IMR-90 (cell line): Measurements from ENCODE around the gene CERS6.

ENCODE experiments used
- CTCF ChIP-seq: conservative IDR thresholded peaks from 2 replicates; pipeline ENCODE4 v1.5.1; 2012; ENCODE audit warnings: mild to moderate bottlenecking, low read depth, low read length, improper control_type of control experiment
- POLR2A ChIP-seq: IDR thresholded peaks from 2 replicates; pipeline ENCODE4 v1.6.1; 2012; ENCODE audit warnings: mild to moderate bottlenecking, low read depth, low read length
- RAD21 ChIP-seq: IDR thresholded peaks from 2 replicates; pipeline ENCODE4 v1.6.1; 2012; ENCODE audit warnings: low read length, improper control_type of control experiment
- RCOR1 ChIP-seq: IDR thresholded peaks from 2 replicates; pipeline ENCODE4 v1.6.1; 2012; ENCODE audit warnings: mild to moderate bottlenecking, low read length, improper control_type of control experiment; ENCODE audit not compliant: insufficient replicate concordance
- USF2 ChIP-seq: fragments of 150-350 bp; IDR thresholded peaks from 2 replicates; pipeline ENCODE4 v1.6.1; 2017; ENCODE audit warnings: mild to moderate bottlenecking, antibody characterized with exemption, low read length, low read depth

DNA sequence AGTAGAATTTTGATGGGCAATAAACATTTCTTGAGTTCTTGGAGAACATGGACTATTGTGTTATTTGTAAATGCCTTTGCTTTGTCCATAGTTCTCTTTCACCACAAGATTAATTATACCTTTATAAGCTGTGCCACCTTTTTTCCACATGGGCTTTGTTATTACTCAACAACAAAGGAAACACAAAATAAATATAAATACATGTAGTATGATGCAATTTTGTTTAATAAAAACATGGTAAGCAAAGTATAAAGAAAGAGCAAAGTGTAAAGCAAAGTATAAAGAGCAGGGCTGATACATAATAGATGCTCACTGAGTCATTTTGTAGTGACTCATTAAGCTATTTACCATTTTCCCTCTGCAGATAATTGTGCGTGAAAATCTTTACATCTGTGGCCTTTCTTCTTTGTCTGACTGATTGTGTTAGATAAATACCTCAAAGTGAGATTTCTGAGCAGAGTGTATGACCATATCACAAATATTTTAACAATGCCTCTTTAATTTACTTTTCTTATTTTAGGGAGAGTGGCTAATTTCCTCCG lies 80.9 kb downstream of the CERS6 start:
- TF ChIP-seq CTCF (no peak), USF2 (no peak), POLR2A (no peak), RAD21 (no peak), RCOR1 (no peak)
